GM19238 (cell line): ENCODE measurements around the gene MACF1.

Experiments
- DNase-seq: peaks from one replicate; pipeline ENCODE4 v3.0.0; 2011; ENCODE audit warnings: low spot score; ENCODE audit not compliant: insufficient read length

Gene MACF1

DNA sequence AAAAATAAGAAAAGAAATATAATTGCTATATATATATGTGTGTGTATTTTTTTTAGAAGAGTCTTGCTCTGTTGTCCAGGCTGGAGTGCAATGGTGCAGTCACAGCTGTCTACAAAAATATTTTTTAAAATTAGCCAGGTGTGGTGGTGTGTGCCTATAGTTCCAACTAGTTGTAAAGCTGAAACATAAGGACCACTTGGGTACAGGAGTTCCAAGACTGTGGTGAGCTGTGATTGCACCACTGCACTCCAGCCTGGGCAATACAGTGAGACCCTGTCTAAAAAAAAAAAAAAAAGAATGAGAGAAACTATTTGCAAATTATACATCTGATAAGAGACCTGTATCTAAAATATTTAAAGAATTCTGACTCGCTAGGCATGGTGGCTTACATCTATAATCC is 328.9 kb downstream of the MACF1 start:
- DNase-seq = no peak
